SK-N-SH (cell line): Measurements from ENCODE around the gene ABHD13. TPM values are rescaled to one million over a fixed set of nuclear protein-coding genes. Genes with fewer than 3 reads are reported as not detected.

Experiments used
- CTCF ChIA-PET: fragments of 300-600, 350-600 bp; formaldehyde crosslinking; extraction: SDS; loops from one replicate; lab custom pipeline; 2021; lab: Yijun Ruan, JAX
- POLR2A ChIA-PET: fragments of 350-600 bp; sonication (Branson Sonifier 250); formaldehyde crosslinking; extraction: SDS; loops from one replicate; lab custom pipeline; 2020; ENCODE audit warnings: antibody characterized with exemption, inconsistent platforms; lab: Yijun Ruan, JAX
- DNase-seq: peaks from one replicate; pipeline ENCODE4 v3.0.0; 2012
- H2AFZ ChIP-seq: fragments of 200-600 bp; sonication (generic); 2 replicates; pipeline ENCODE4 v1.8.1; 2016; ENCODE audit warnings: antibody characterized with exemption, mild to moderate bottlenecking, low read depth
- H3F3A ChIP-seq: fragments of 200-600 bp; sonication (generic); replicated peaks from 2 replicates; pipeline ENCODE3; 2016; ENCODE audit warnings: antibody characterized with exemption, mild to moderate bottlenecking; ENCODE audit not compliant: insufficient read depth
- H3K27ac ChIP-seq, 2 experiments: fragments of 200-500 bp in 1 of 2; fragments of 200-600 bp in 1 of 2; sonication (Bioruptor generic) in 1 of 2; sonication (generic), shearing (Covaris generic) in 1 of 2; 2 replicates each; pipeline versions ENCODE4 v1.5.1 to v1.6.1; 2014 to 2016; ENCODE audit warnings: low read depth in 2 of 2, inconsistent platforms in 1 of 2, low read length in 1 of 2, mild to moderate bottlenecking in 1 of 2, mixed read lengths in 1 of 2
- H3K27me3 ChIP-seq: fragments of 200-600 bp; sonication (generic), shearing (Covaris generic); 2 replicates; pipeline ENCODE4 v1.6.1; 2016; ENCODE audit warnings: mixed run types; ENCODE audit not compliant: insufficient read depth
- H3K36me3 ChIP-seq, 2 experiments: fragments of 200-500 bp in 1 of 2; fragments of 200-600 bp in 1 of 2; sonication (Bioruptor generic) in 1 of 2; sonication (generic) in 1 of 2; replicated peaks in 1 of 2; 2 replicates each; pipeline versions ENCODE3 to v1.5.1; 2014 to 2016; ENCODE audit warnings: low read length in 1 of 2, mild to moderate bottlenecking in 1 of 2; ENCODE audit not compliant: insufficient read depth in 2 of 2, control insufficient read depth in 1 of 2
- H3K4me1 ChIP-seq, 2 experiments: fragments of 200-500 bp in 1 of 2; fragments of 200-600 bp in 1 of 2; sonication (Bioruptor generic) in 1 of 2; sonication (generic), shearing (Covaris generic) in 1 of 2; 2 replicates each; pipeline versions ENCODE4 v1.5.1 to v1.6.1; 2014 to 2016; ENCODE audit warnings: low read depth in 1 of 2, low read length in 1 of 2, mixed run types in 1 of 2; ENCODE audit not compliant: insufficient read depth in 2 of 2, control insufficient read depth in 1 of 2
- H3K4me2 ChIP-seq: fragments of 200-600 bp; sonication (generic), shearing (Covaris generic); 2 replicates; pipeline ENCODE4 v1.6.1; 2017; ENCODE audit warnings: mixed run types
- H3K4me3 ChIP-seq, 2 experiments: fragments of 200-500 bp in 1 of 2; fragments of 200-600 bp in 1 of 2; sonication (Bioruptor generic) in 1 of 2; sonication (generic), shearing (Covaris generic) in 1 of 2; 2 replicates each; pipeline versions ENCODE4 v1.5.1 to v1.8.1; 2014 to 2016; ENCODE audit warnings: low read depth in 2 of 2, inconsistent platforms in 1 of 2, low read length in 1 of 2, mild to moderate bottlenecking in 1 of 2, mixed read lengths in 1 of 2, moderate library complexity in 1 of 2
- H3K79me2 ChIP-seq: fragments of 200-600 bp; sonication (generic); 2 replicates; pipeline ENCODE4 v1.8.1; 2017; ENCODE audit warnings: mild to moderate bottlenecking; ENCODE audit not compliant: insufficient read depth
- H3K9ac ChIP-seq: fragments of 200-600 bp; sonication (generic); 2 replicates; pipeline ENCODE4 v1.6.1; 2017; ENCODE audit warnings: mixed run types
- H3K9me2 ChIP-seq: fragments of 200-600 bp; sonication (generic); 2 replicates; pipeline ENCODE4 v1.6.1; 2017; ENCODE audit warnings: mixed run types
- H3K9me3 ChIP-seq: fragments of 200-600 bp; sonication (generic); 2 replicates; pipeline ENCODE4 v1.6.1; 2017; ENCODE audit warnings: mixed run types, mild to moderate bottlenecking, moderate library complexity
- H4K20me1 ChIP-seq: fragments of 200-600 bp; sonication (generic); 2 replicates; pipeline ENCODE4 v1.6.1; 2017; ENCODE audit warnings: mild to moderate bottlenecking, mixed run types; ENCODE audit not compliant: insufficient read depth
- ELF1 ChIP-seq: IDR thresholded peaks from 2 replicates; pipeline ENCODE4 v1.4.0; 2012
- FOSL2 ChIP-seq: IDR thresholded peaks from 2 replicates; pipeline ENCODE4 v1.4.0; 2012; ENCODE audit warnings: low read depth, mild to moderate bottlenecking, moderate library complexity, borderline replicate concordance
- GATA2 ChIP-seq: sonication (generic); formaldehyde crosslinking; IDR thresholded peaks from 2 replicates; pipeline ENCODE4 v1.5.0; 2020; ENCODE audit warnings: mild to moderate bottlenecking, missing genetic modification reagents
- MEF2A ChIP-seq: IDR thresholded peaks from 2 replicates; pipeline ENCODE4 v1.4.0; 2012; ENCODE audit warnings: low read depth, borderline replicate concordance
- NFIC ChIP-seq: IDR thresholded peaks from 2 replicates; pipeline ENCODE4 v1.4.0; 2012; ENCODE audit warnings: borderline replicate concordance
- NRF1 ChIP-seq: IDR thresholded peaks from 2 replicates; pipeline ENCODE4 v1.6.1; 2012; ENCODE audit warnings: low read depth, mild to moderate bottlenecking, low read length
- POLR2AphosphoS5 ChIP-seq: IDR thresholded peaks from 2 replicates; pipeline ENCODE4 v1.6.1; 2012; ENCODE audit warnings: low read depth, low read length
- RFX5 ChIP-seq: IDR thresholded peaks from 2 replicates; pipeline ENCODE4 v1.6.1; 2012; ENCODE audit warnings: mild to moderate bottlenecking, improper control_type of control experiment, low read length
- TAF1 ChIP-seq: IDR thresholded peaks from 2 replicates; pipeline ENCODE4 v1.6.1; 2012; ENCODE audit warnings: low read depth, mild to moderate bottlenecking, low read length, moderate library complexity, borderline replicate concordance
- WGBS: methylation state at CpG from one replicate; pipeline ENCODE4 v1.1.6; 2017; ENCODE audit warnings: low lambda C conversion rate; 5-methylcytosine and 5-hydroxymethylcytosine counted together
- polyA plus RNA-seq, 3 experiments: library from polyadenylated mRNA; depleted of rRNA; stranded (reverse); fragments of >200 nt; gene quantifications; 2 replicates each; pipeline ENCODE4 v1.2.3, GENCODE V29; 2012
- TF ChIP-seq, protein P1 (sequence below): fragments of 200-600 bp; sonication (generic); IDR thresholded peaks from 2 replicates; pipeline ENCODE4 v1.6.1; 2017; ENCODE audit warnings: antibody characterized with exemption, mild to moderate bottlenecking, moderate library complexity
- TF ChIP-seq, protein P2 (sequence below): IDR thresholded peaks from 2 replicates; pipeline ENCODE4 v1.4.0; 2012; ENCODE audit warnings: low read depth
- TF ChIP-seq, protein P3 (sequence below): fragments of 150-350 bp; IDR thresholded peaks from 2 replicates; pipeline ENCODE4 v1.6.1; 2016; ENCODE audit warnings: mild to moderate bottlenecking, low read depth, low read length

The ABHD13 gene
- polyA plus RNA-seq, 1 of the 3 experiments (the other 2 are of a cell fraction) = 2.9 TPM

DNA sequence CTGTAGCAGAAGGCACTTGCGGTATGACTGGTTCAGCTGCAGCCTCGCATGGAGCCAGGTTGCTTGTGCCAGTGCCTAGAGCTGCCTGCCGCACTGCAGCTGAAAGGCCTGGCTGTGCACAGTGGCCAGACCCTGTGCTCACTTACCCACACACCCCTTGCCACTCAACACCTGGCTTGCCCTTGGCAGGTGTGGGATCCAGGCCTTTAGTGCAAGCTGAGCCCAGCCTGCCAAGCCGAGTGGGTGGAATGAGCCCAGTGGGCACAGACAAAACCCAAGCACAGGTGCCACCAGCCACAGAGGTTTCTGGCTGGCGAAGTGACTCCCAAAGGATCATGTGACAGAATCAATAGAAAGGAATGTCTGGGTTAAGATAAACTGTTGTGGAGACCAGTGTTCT, 22.3 kb upstream of the ABHD13 start:
- DNase-seq = no peak
- Histone ChIP-seq H3K4me2 (no peak overlapping the region), H3K27me3 (no peaks in the 10 kb centered on the region), H3K9me2 (no peaks in the 10 kb centered on the region), H3K79me2 (no peaks in the 10 kb centered on the region), H3K4me3 (no peak overlapping the region), H2AFZ (no peak overlapping the region), H3K27ac (no peak overlapping the region), H3K4me1 (no peaks in the 10 kb centered on the region), H3K36me3 (no peaks in the 10 kb centered on the region), H3K9ac (no peak overlapping the region), H4K20me1 (no peaks in the 10 kb centered on the region), H3F3A (no peaks in the 10 kb centered on the region), H3K9me3 (no peaks in the 10 kb centered on the region)
- POLR2A ChIA-PET = no interaction called here
- TF ChIP-seq MEF2A (no peak), FOSL2 (no peak), RFX5 (no peak), ELF1 (no peak), NRF1 (no peak), GATA2 (CRISPR knock-in tag) (no peak)
- TF ChIP-seq, protein P1, sequence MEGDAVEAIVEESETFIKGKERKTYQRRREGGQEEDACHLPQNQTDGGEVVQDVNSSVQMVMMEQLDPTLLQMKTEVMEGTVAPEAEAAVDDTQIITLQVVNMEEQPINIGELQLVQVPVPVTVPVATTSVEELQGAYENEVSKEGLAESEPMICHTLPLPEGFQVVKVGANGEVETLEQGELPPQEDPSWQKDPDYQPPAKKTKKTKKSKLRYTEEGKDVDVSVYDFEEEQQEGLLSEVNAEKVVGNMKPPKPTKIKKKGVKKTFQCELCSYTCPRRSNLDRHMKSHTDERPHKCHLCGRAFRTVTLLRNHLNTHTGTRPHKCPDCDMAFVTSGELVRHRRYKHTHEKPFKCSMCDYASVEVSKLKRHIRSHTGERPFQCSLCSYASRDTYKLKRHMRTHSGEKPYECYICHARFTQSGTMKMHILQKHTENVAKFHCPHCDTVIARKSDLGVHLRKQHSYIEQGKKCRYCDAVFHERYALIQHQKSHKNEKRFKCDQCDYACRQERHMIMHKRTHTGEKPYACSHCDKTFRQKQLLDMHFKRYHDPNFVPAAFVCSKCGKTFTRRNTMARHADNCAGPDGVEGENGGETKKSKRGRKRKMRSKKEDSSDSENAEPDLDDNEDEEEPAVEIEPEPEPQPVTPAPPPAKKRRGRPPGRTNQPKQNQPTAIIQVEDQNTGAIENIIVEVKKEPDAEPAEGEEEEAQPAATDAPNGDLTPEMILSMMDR = no peak
- WGBS = 32% methylated on average over 2 of the region's 5 CpGs
- CTCF ChIA-PET = interaction anchor here (0.9 kb wide), 1 partner anchor 18 kb away, joined by 3 read pairs; no protein-coding TSS in a partner anchor

DNA sequence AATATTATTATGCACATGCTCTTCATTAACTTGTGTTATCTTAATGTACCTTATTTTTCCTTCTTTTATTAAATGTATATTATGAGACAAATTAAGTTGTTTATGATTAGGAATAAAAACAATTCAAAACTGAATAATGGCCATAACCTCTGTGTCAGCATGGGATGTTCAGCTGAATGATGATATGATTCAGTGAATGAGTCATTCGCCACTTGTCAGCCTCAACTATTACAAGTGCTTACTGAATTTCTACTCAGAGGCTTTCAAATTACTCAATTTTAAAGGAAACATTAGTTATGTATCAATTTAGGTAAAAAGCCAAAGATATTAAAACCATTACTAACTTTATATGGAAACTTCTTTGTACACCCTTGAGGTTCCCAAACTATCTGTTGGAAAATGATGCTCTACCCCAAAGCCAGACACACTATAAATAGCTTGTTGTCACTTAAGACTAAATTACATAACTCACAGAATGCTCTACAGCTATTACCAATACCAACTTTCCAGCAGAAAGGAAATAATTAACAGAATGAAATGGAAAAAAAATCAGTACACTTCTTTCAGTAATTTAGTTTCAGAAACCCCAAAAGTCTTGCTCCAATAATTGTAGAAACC, 17.3 kb upstream of the ABHD13 start:
- no peaks in the 10 kb centered on the region for H3K4me1 ChIP-seq
- WGBS = 74% methylated on average over 1 of the region's 1 CpG
- H3K4me2 ChIP-seq = no peak overlapping the region
- TF ChIP-seq, protein P2, sequence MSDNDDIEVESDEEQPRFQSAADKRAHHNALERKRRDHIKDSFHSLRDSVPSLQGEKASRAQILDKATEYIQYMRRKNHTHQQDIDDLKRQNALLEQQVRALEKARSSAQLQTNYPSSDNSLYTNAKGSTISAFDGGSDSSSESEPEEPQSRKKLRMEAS = no peak
- TF ChIP-seq TAF1 (no peak), NRF1 (no peak), FOSL2 (peak; percentile 43)
- no peak for DNase-seq
- H3K27ac ChIP-seq = no peak overlapping the region
- H3K27me3 ChIP-seq = no peaks in the 10 kb centered on the region
- H2AFZ ChIP-seq = no peak overlapping the region
- no peaks in the 10 kb centered on the region for H3K9me3 ChIP-seq
- no peaks in the 10 kb centered on the region for H3K9me2 ChIP-seq
- H3K4me3 ChIP-seq = no peak overlapping the region
- no peaks in the 10 kb centered on the region for H3F3A ChIP-seq
- H3K9ac ChIP-seq = no peak overlapping the region
- CTCF ChIA-PET = interaction anchor here (1.0 kb wide), 1 partner anchor 10 kb away, joined by 3 read pairs; no protein-coding TSS in a partner anchor
- POLR2A ChIA-PET = no interaction called here
- no peaks in the 10 kb centered on the region for H3K36me3 ChIP-seq
- H4K20me1 ChIP-seq = no peaks in the 10 kb centered on the region
- H3K79me2 ChIP-seq = no peaks in the 10 kb centered on the region

DNA sequence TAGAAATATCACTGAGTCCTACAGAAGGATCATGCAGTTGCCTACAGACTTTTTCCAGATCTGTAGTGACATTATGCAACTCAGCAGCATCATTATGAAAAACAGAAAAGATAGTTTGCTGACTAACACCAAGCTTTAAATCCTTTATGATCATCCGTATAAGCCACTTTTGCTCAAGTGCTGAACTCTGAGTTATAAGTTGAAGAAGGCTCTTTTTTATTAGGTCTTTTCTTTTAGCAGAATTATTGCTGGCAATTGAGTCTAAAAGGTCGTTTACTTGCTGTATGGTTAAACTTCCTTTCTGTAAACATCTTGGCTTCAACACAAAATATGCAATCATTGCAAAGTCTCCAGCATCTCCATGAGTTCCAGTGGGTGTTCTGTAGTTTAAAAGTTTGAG, 7.6 kb upstream of the ABHD13 start:
- DNase-seq = no peak
- H3K9ac ChIP-seq = no peak overlapping the region
- H3K9me3 ChIP-seq = no peaks in the 10 kb centered on the region
- peaks cover 5% of the 10 kb centered on the region for H3F3A ChIP-seq
- CTCF ChIA-PET = interaction anchor here (1.0 to 1.1 kb wide), 2 partner anchors 9 to 17 kb away, joined by 3 read pairs; no protein-coding TSS in a partner anchor
- H3K4me1 ChIP-seq = peaks cover 4% of the 10 kb centered on the region in 2 experiments; a peak in 3 of 4 replicates
- H3K9me2 ChIP-seq = no peaks in the 10 kb centered on the region
- no peak overlapping the region for H3K27ac ChIP-seq
- H4K20me1 ChIP-seq = no peaks in the 10 kb centered on the region
- no peak overlapping the region for H3K4me2 ChIP-seq
- 82% methylated on average over 2 of the region's 2 CpGs for WGBS
- no peaks in the 10 kb centered on the region for H3K27me3 ChIP-seq
- POLR2A ChIA-PET = no interaction called here
- no peak overlapping the region for H2AFZ ChIP-seq
- H3K36me3 ChIP-seq = peaks cover 17 to 30% of the 10 kb centered on the region in 2 experiments
- TF ChIP-seq POLR2AphosphoS5 (no peak), GATA2 (CRISPR knock-in tag) (no peak), NFIC (no peak)
- TF ChIP-seq, protein P3, sequence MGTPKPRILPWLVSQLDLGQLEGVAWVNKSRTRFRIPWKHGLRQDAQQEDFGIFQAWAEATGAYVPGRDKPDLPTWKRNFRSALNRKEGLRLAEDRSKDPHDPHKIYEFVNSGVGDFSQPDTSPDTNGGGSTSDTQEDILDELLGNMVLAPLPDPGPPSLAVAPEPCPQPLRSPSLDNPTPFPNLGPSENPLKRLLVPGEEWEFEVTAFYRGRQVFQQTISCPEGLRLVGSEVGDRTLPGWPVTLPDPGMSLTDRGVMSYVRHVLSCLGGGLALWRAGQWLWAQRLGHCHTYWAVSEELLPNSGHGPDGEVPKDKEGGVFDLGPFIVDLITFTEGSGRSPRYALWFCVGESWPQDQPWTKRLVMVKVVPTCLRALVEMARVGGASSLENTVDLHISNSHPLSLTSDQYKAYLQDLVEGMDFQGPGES = no peak
- no peak overlapping the region for H3K4me3 ChIP-seq
- no peaks in the 10 kb centered on the region for H3K79me2 ChIP-seq
